GM18520 (cell line): ENCODE measurements around the gene BBS12.
A peak's percentile ranks its signal among the peaks of the same experiment; 100 is the strongest.

ENCODE experiments used
- ATAC-seq: cut with Tn5 transposase; IDR thresholded peaks from one replicate; pipeline ENCODE4 v1.9.1; 2021; ENCODE audit not compliant: unreplicated experiment

The BBS12 gene

GRCh38 chr4:122732329-122733026, at the start of gene BBS12:
Gene BBS12 (plus strand): TSS chr4:122732704. CDS start chr4:122741893, 9,189 bp downstream.
- peak; percentile 100 for ATAC-seq

GRCh38 chr4:122686691-122687090, 45.8 kb upstream of the BBS12 start:
- ATAC-seq: no peak

- no peak for ATAC-seq
These were observed 44.9 kb upstream of the BBS12 start for GRCh38 chr4:122687531-122688061.

- no peak for ATAC-seq
These were observed 43.9 kb upstream of the BBS12 start for GRCh38 chr4:122688529-122689140.

GRCh38 chr4:122689972-122690371, 42.5 kb upstream of the BBS12 start:
- peak; percentile 86 for ATAC-seq

GRCh38 chr4:122691988-122692387, 40.5 kb upstream of the BBS12 start:
- no peak for ATAC-seq

- ATAC-seq: no peak
These were observed 39.6 kb upstream of the BBS12 start for GRCh38 chr4:122692641-122693520.

GRCh38 chr4:122695226-122695625, 37.3 kb upstream of the BBS12 start:
- ATAC-seq: no peak

- ATAC-seq: no peak
These were observed 32.3 kb upstream of the BBS12 start for GRCh38 chr4:122700178-122700725.

GRCh38 chr4:122701061-122701460, 31.4 kb upstream of the BBS12 start:
- ATAC-seq: no peak

GRCh38 chr4:122701965-122702364, 30.5 kb upstream of the BBS12 start:
- no peak for ATAC-seq

- no peak for ATAC-seq
These were observed 29.6 kb upstream of the BBS12 start for GRCh38 chr4:122702939-122703338.

GRCh38 chr4:122703868-122704267, 28.6 kb upstream of the BBS12 start:
- ATAC-seq: no peak

- ATAC-seq: no peak
These were observed 27.5 kb upstream of the BBS12 start for GRCh38 chr4:122705009-122705408.

- no peak for ATAC-seq
These were observed 26.9 kb upstream of the BBS12 start for GRCh38 chr4:122705547-122706117.

GRCh38 chr4:122706511-122706910, 26.0 kb upstream of the BBS12 start:
- no peak for ATAC-seq

GRCh38 chr4:122707497-122707896, 25.0 kb upstream of the BBS12 start:
- ATAC-seq: no peak

GRCh38 chr4:122709236-122709635, 23.3 kb upstream of the BBS12 start:
- no peak for ATAC-seq

GRCh38 chr4:122710434-122711308, 21.8 kb upstream of the BBS12 start:
- peak; percentile 70 for ATAC-seq

GRCh38 chr4:122711919-122712318, 20.6 kb upstream of the BBS12 start:
- no peak for ATAC-seq
